ENCODE results near the gene TADA1. TPM values are rescaled to one million over a fixed set of nuclear protein-coding genes. Genes with fewer than 3 reads are reported as not detected.

Gene TADA1, protein sequence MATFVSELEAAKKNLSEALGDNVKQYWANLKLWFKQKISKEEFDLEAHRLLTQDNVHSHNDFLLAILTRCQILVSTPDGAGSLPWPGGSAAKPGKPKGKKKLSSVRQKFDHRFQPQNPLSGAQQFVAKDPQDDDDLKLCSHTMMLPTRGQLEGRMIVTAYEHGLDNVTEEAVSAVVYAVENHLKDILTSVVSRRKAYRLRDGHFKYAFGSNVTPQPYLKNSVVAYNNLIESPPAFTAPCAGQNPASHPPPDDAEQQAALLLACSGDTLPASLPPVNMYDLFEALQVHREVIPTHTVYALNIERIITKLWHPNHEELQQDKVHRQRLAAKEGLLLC
- 1 to 10 TPM; 6.5 to 8.1 (median 7.0) TPM for total RNA-seq (2021; fragmentation: NEBNext Ultra II Directional; extraction: Animal tissue kit (Norgen Biotek cat#: 25700))
- long read RNA-seq, transcript TADA1-201 (8 exons, 2,159 nt), result major isoform, 10 of 10 reads
- long read RNA-seq, partial matches to known transcripts, result 0 of 10 reads
- long read RNA-seq, other reads (novel, unspliced or antisense), result 0 of 10 reads

DNA sequence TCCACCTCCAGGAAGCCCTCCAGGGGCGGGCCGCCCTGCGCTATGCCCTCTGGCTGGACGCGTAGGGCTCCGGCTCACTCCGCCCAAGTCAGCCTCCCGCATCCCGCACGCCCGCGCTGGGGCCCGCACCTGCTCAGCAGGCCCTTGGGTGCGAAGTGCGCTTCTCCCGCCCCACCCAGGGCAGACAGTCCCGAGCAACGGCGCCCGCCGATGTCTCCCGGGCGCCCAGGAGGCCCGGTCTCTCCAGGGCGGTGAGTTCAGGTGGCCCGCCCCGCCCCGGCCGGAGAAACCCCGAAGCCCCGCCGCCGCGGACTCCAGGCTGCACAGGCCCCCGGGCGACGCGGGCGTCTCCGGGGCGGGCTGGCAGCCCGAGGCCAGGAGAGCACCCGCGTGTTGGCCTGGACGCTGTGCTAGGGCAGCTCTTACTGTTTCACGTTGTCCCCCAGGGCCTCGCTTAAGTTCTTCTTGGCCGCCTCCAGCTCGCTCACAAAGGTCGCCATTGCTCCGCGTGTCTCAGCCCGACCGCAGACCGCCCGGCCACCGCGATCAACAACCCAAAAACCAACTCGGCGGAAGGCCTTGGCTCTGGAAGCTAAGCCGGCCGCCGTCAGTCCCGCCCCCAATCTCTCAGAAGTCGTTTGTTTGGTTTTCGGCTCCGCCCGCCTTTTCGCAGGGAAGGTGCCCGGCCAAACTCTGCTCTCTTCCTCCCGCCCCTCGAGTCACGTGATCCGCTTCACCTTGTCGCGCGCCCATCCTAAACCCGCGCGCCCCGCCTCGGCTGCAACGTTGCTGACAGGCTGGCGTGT, at the start of gene TADA1:
TADA1 (minus strand) TSS at position 531 of the 806 bp plus-strand sequence; CDS start at position 500, 31 bp downstream.
- TF ChIP-seq, protein P1, sequence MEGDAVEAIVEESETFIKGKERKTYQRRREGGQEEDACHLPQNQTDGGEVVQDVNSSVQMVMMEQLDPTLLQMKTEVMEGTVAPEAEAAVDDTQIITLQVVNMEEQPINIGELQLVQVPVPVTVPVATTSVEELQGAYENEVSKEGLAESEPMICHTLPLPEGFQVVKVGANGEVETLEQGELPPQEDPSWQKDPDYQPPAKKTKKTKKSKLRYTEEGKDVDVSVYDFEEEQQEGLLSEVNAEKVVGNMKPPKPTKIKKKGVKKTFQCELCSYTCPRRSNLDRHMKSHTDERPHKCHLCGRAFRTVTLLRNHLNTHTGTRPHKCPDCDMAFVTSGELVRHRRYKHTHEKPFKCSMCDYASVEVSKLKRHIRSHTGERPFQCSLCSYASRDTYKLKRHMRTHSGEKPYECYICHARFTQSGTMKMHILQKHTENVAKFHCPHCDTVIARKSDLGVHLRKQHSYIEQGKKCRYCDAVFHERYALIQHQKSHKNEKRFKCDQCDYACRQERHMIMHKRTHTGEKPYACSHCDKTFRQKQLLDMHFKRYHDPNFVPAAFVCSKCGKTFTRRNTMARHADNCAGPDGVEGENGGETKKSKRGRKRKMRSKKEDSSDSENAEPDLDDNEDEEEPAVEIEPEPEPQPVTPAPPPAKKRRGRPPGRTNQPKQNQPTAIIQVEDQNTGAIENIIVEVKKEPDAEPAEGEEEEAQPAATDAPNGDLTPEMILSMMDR (IDR thresholded peaks at IDR 0.05), result no peak
- Mint-ChIP-seq H3K4me1 (ENCODE audit: low read depth) (peaks cover 31% of the 10 kb centered on the region), H3K27me3 (ENCODE audit: insufficient read depth) (no peaks in the 10 kb centered on the region; the same call in 1 of the 2 replicates), H3K4me3 (peak within 1 kb of the TSS; percentile 94), H3K36me3 (ENCODE audit: low read depth) (peaks cover 4% of the 10 kb centered on the region; the same call in 1 of the 2 replicates), H3K27ac (peak within 1 kb of the TSS; percentile 94), H3K9me3 (peaks cover 4% of the 10 kb centered on the region; the same call in 1 of the 2 replicates)
- peak; percentile 97 for DNase-seq

DNA sequence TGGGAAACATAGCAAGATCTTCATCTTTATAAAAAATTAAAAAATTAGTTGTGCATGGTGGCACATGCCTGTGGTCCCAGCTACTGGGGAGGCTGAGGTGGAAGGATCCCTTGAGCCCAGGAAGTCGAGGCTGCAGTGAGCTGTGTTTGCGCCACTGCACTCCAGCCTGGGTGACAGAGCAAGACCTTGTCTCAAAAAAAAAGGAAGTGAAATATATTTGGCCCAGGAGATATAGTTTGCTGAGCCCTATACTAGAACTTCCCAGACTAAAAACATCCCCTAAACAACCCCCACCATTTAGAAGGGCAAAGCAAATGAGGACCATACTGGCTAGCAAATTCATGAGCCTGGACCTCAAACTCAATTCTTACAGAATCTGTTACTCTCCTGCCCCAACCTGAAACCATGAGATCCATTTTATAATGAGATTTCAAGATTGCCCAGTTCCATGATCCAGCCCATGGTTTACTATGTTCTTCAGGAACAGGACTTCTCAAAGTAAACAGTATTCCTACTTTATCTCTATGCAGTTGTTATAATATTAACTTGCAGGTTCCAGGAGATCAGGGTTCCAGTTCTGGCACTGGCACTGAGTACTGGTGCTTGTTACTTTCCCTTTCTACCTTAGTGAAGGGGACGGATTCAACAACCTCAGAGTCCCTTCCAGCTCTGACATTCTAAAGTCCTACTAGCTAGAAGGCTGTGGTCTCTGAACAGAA, 48.9 kb upstream of the TADA1 start:
- DNase-seq, result no peak
- TF ChIP-seq, protein P1 (IDR thresholded peaks at IDR 0.05), result no peak
- H3K9me3 Mint-ChIP-seq, result no peaks in the 10 kb centered on the region
- H3K4me3 Mint-ChIP-seq, result no peak overlapping the region
- H3K4me1 Mint-ChIP-seq (ENCODE audit: low read depth), result peaks cover 11% of the 10 kb centered on the region
- H3K27me3 Mint-ChIP-seq (ENCODE audit: insufficient read depth), result peaks cover 23% of the 10 kb centered on the region
- no peaks in the 10 kb centered on the region for H3K36me3 Mint-ChIP-seq (ENCODE audit: low read depth)
- no peak overlapping the region for H3K27ac Mint-ChIP-seq

DNA sequence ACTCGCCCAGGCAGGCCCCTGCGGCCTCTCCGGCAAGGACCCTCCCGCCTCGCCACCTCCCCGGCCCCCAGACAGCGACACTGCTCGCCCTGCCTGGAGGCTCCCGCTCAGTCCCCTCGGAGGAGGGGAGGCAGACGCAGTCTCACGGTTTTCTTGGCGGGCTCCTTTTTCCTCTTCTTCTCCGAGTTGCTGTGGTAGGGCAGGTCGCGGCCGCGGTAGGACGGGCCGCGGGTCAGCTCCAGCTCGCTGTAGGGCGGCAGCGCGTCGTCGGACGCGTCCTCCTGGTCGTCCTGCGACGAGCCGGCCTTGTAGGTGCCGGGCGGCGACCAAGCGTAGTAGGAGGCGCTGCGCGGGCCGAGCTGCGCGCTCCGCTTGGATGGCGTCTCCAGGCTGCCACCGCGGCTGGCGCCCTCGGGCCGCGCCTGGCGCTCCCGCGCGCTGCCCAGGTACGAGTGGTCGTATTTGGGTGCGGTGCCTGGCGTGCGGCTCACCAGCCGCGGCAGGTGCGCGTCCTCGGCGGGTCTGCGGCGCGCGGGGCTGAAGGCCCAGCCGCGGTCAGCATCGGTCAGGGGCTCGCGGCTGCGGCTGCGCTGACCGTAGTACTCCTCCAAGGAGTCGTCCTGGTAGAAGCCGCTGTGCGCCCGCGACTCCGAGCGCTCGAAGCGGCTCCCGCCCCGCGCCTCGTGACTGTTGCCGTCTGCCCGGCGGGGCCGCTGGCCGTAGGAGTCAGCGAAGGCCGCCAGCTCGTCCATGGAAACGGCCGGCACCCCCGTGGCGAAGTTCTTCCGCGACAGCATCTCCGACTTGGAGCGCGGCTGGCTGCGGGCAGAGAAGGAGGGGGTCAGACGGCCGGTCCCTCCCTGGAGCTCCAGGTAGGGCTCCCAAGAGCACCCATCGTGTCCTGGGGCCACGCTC, 44.8 kb upstream of the TADA1 start:
- Mint-ChIP-seq H3K27ac (no peak overlapping the region), H3K27me3 (ENCODE audit: insufficient read depth) (peaks cover 38% of the 10 kb centered on the region), H3K9me3 (no peaks in the 10 kb centered on the region), H3K4me3 (no peak overlapping the region), H3K4me1 (ENCODE audit: low read depth) (peaks cover 5% of the 10 kb centered on the region), H3K36me3 (ENCODE audit: low read depth) (no peaks in the 10 kb centered on the region)
- DNase-seq, result no peak
- TF ChIP-seq, protein P1 (IDR thresholded peaks at IDR 0.05), result no peak

- Mint-ChIP-seq H3K27me3 (ENCODE audit: insufficient read depth) (peaks cover 42% of the 10 kb centered on the region), H3K36me3 (ENCODE audit: low read depth) (no peaks in the 10 kb centered on the region), H3K9me3 (no peaks in the 10 kb centered on the region), H3K27ac (no peak overlapping the region), H3K4me3 (no peak overlapping the region), H3K4me1 (ENCODE audit: low read depth) (no peaks in the 10 kb centered on the region)
- TF ChIP-seq, protein P1 (IDR thresholded peaks at IDR 0.05), result no peak
- DNase-seq, result no peak
Observed at GRCh38 chr1:166918956-166919316, 42.9 kb upstream of the TADA1 start.
